Stomach smooth muscle (tissue), 2 donors: ENCODE results near the gene LCE7A.

Source experiments
- H3K27ac ChIP-seq: one replicate; pipeline ENCODE4 v1.7.0; 2013; ENCODE audit warnings: mild to moderate bottlenecking, low read length, inconsistent platforms
- H3K27me3 ChIP-seq, 2 donors: one replicate each; pipeline ENCODE4 v1.7.0; 2013; ENCODE audit warnings: low read length in 2 of 2; ENCODE audit not compliant: insufficient read depth in 2 of 2, control insufficient read depth in 1 of 2
- H3K36me3 ChIP-seq, 2 donors: one replicate each; pipeline ENCODE4 v1.7.0; 2013; ENCODE audit warnings: low read length in 2 of 2; ENCODE audit not compliant: control insufficient read depth in 2 of 2, insufficient read depth in 2 of 2
- H3K4me1 ChIP-seq: one replicate; pipeline ENCODE4 v1.7.0; 2013; ENCODE audit warnings: low read length; ENCODE audit not compliant: control insufficient read depth, insufficient read depth
- H3K4me3 ChIP-seq, 2 donors: one replicate each; pipeline ENCODE4 v1.7.0; 2013; ENCODE audit warnings: low read length in 2 of 2
- H3K9ac ChIP-seq, 2 donors: one replicate each; pipeline ENCODE4 v1.7.0; 2013; ENCODE audit warnings: low read length in 2 of 2, mild to moderate bottlenecking in 1 of 2
- H3K9me3 ChIP-seq, 2 donors: one replicate each; pipeline ENCODE4 v1.7.0; 2013; ENCODE audit warnings: low read length in 2 of 2; ENCODE audit not compliant: control insufficient read depth in 2 of 2
- donor health status: healthy.
- donor health status: Pancreatic carcinoma.

Gene LCE7A

DNA sequence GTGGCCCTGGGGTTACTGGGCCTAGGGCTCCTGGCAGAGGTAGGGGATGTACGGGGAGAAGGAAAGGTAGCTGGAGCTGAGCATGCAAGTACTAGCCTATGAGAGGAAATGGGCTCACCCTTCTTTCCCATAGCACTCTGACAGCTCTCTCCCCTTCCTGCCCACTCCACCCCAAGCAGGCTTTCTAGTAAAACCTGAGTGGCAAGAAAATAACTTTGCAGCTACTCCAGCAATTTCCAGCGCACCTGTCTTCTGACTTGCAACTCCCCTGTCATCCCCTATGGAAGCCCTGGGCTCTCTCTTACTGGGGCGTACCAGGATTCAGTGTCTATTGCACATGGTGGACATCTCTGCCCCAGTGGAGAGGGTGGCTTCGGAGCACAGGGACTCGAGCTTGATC, 41.8 kb downstream of the LCE7A start:
- Histone ChIP-seq H3K4me3 (no peak overlapping the region), H3K9ac (no peak overlapping the region), H3K27ac (no peak overlapping the region), H3K4me1 (no peaks in the 10 kb centered on the region), H3K36me3 (no peaks in the 10 kb centered on the region), H3K9me3 (no peaks in the 10 kb centered on the region), H3K27me3 (peaks cover 0 to 3% of the 10 kb centered on the region in 2 donors)

DNA sequence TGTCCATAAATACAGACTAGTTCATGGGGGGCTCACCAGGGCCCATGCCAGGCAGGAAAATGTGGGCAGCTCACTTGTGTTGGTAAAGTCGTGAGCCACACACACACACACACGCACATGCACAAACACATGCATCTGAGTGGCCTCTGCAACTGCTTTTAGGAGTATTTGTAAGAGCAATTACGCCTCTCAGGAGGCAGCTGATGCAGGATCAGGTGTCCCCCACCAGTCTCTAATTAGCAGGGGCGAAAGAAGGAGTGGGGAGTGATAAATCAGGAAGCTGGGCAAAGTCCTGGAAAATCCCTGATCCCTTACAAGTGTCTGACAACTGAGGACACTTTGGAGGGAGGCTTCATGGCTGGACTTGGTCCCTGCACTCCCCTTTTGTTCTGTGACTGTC, 42.8 kb downstream of the LCE7A start:
- Histone ChIP-seq H3K9ac (no peak overlapping the region), H3K4me1 (no peaks in the 10 kb centered on the region), H3K9me3 (no peaks in the 10 kb centered on the region), H3K4me3 (no peak overlapping the region), H3K27ac (no peak overlapping the region), H3K36me3 (no peaks in the 10 kb centered on the region), H3K27me3 (peaks cover 0 to 5% of the 10 kb centered on the region in 2 donors)

DNA sequence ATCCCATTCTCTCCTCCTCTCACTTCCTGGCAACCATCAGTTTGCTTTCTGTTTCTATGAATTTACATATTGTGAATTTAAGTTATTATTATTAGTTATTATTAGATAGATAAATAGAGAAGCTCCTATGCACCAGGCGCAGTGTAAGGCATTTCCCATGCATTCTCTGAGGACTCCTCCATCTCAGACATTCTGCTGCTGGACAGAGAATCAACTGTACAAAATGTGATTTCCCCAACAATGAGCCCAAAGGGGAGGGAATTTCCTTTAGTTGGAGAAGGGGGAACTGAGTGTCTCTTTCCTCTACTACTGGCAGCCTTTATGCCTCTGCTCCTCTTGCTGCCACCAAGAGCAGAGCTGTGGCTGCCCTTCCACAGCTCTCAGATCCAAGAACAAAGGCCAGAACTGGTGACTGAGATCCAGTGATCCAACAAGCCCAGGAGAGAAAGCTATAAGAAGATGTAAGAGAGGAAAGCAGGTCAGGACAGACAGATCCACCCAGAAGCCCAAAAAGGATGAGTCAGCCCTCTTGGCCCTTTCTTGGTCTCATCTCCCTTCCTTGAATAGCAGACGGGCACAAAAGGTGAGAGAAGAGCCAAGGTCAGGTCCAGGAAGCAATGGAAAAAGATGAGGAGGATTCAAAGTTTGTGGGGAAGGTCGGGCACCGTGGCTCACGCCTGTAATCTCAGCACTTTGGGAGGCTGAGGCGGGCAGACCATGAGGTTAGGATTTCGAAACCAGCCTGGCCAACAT, 45.1 kb downstream of the LCE7A start:
- Histone ChIP-seq H3K9ac (no peak overlapping the region), H3K36me3 (no peaks in the 10 kb centered on the region), H3K27me3 (peaks cover 3 to 11% of the 10 kb centered on the region in 2 donors), H3K4me1 (no peaks in the 10 kb centered on the region), H3K4me3 (no peak overlapping the region), H3K27ac (no peak overlapping the region), H3K9me3 (no peaks in the 10 kb centered on the region)

DNA sequence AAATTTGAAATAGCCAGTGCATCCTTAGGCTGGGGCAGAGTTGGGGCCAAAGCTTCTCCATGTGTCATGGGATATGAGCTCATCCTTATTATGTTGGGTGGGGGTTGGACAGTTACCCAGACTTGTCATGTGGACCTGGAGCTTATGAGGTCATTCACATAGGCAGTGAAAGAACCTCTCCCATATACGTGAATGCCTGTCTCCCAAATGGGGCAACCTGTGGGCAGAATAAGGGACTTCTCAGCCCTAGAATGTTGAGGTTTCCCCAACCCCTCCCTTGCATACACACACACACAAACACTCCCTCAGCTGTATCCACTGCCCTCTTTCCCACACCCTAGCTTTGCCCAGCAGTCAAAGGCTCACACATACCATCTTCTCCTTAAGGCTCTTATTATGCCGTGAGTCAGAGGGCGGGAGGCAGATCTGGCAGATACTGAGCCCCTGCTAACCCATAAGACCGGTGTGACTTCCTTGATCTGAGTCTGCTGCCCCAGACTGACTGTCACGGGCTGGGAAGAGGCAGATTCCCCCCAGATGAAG, 46.3 kb downstream of the LCE7A start:
- Histone ChIP-seq H3K9ac (no peak overlapping the region), H3K9me3 (no peaks in the 10 kb centered on the region), H3K4me3 (no peak overlapping the region), H3K4me1 (no peaks in the 10 kb centered on the region), H3K27me3 (peaks cover 3 to 12% of the 10 kb centered on the region in 2 donors), H3K36me3 (no peaks in the 10 kb centered on the region), H3K27ac (no peak overlapping the region)

DNA sequence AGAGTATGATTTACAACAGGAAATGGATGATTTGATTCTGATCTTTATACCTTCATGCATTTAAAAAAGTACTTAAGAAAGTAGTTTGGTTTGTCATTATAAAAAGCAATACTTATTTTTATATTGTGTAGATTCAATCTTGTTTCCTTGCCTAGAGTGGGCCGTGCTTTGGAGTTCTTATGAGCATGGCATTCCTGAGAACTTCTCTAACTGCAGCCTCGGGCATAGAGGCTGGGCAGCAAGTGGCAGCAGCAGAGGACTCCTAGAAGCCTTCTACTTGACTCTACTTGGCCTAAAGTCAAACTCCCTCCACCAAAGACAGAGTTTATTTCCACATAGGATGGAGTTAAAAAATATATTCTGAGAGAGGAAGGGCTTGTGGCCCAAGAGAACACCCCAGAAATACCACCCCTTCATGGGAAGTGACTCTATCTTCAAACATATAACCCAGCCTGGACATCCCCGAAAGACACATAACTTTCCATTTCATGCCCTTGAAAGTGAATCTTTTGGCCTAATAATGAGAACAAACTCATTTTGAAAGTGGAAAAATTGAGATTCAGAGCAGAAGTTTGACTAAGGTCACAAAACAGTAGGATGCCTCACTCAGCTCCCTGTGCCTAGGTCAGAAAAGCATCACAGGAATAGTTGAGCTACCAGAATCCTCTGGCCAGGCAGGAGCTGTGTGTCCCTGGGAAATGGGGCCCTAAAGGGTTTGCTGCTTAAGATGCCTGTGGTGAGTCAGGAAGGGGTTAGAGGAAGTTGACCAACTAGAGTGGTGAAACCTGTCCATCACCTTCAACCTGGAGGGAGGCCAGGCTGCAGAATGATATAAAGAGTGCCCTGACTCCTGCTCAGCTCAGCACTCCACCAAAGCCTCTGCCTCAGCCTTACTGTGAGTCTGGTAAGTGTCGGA, 48.1 kb downstream of the LCE7A start, which contains the start of gene IVL:
Gene IVL, plus strand, starts transcription at position 861 of the 916 bp plus-strand sequence. CDS start 1,252 bp downstream, outside the sequence.
- no peaks in the 10 kb centered on the region for H3K4me1 ChIP-seq
- no peaks in the 10 kb centered on the region for H3K9me3 ChIP-seq
- H3K9ac ChIP-seq = no peak within 1 kb of the TSS
- H3K27me3 ChIP-seq = peaks cover 3 to 8% of the 10 kb centered on the region in 2 donors
- no peaks in the 10 kb centered on the region for H3K36me3 ChIP-seq
- H3K4me3 ChIP-seq = no peak within 1 kb of the TSS
- H3K27ac ChIP-seq = no peak within 1 kb of the TSS

GRCh38 chr1:152909206-152909605, 49.4 kb downstream of the LCE7A start:
- Histone ChIP-seq H3K4me3 (no peak overlapping the region), H3K4me1 (no peaks in the 10 kb centered on the region), H3K36me3 (no peaks in the 10 kb centered on the region), H3K27ac (no peak overlapping the region), H3K9me3 (no peaks in the 10 kb centered on the region), H3K9ac (no peak overlapping the region), H3K27me3 (peaks cover 3 to 8% of the 10 kb centered on the region in 2 donors)
